Osteocyte (in vitro differentiated cells): Measurements from ENCODE around the gene SDR39U1. TPM values are rescaled to one million over a fixed set of nuclear protein-coding genes. Genes with fewer than 3 reads are reported as not detected.

Experiments
- DNase-seq: peaks from one replicate; pipeline ENCODE4 v3.0.0; 2021; ENCODE audit warnings: mixed read lengths; ENCODE audit not compliant: unreplicated experiment; ENCODE audit errors: extremely low spot score
- H3K27ac Mint-ChIP-seq: one replicate; pipeline ENCODE4 v1.8.0; 2021; ENCODE audit warnings: mild to moderate bottlenecking, mixed read lengths; ENCODE audit not compliant: unreplicated experiment
- H3K27me3 Mint-ChIP-seq: one replicate; pipeline ENCODE4 v1.8.0; 2021; ENCODE audit warnings: mixed read lengths; ENCODE audit not compliant: unreplicated experiment
- H3K36me3 Mint-ChIP-seq: one replicate; pipeline ENCODE4 v1.8.0; 2021; ENCODE audit warnings: mixed read lengths; ENCODE audit not compliant: unreplicated experiment
- H3K4me1 Mint-ChIP-seq: one replicate; pipeline ENCODE4 v1.8.0; 2021; ENCODE audit warnings: mixed read lengths; ENCODE audit not compliant: unreplicated experiment
- H3K4me3 Mint-ChIP-seq: one replicate; pipeline ENCODE4 v1.8.0; 2021; ENCODE audit warnings: mild to moderate bottlenecking, moderate library complexity, mixed read lengths; ENCODE audit not compliant: unreplicated experiment
- H3K9me3 Mint-ChIP-seq: one replicate; pipeline ENCODE4 v1.8.0; 2021; ENCODE audit warnings: mixed read lengths; ENCODE audit not compliant: unreplicated experiment
- CTCF ChIP-seq: fragments of 200-600 bp; sonication (generic); IDR thresholded peaks from 2 replicates; pipeline ENCODE4 v1.5.0; 2021; ENCODE audit warnings: antibody characterized with exemption, mild to moderate bottlenecking, moderate library complexity
- total RNA-seq: library from RNA; stranded (reverse); gene quantifications from 2 replicates; pipeline ENCODE4 v1.2.1, GENCODE V29; 2021

The SDR39U1 gene
- total RNA-seq, 1 donor from 2014 or later, result 53.9 TPM

DNA sequence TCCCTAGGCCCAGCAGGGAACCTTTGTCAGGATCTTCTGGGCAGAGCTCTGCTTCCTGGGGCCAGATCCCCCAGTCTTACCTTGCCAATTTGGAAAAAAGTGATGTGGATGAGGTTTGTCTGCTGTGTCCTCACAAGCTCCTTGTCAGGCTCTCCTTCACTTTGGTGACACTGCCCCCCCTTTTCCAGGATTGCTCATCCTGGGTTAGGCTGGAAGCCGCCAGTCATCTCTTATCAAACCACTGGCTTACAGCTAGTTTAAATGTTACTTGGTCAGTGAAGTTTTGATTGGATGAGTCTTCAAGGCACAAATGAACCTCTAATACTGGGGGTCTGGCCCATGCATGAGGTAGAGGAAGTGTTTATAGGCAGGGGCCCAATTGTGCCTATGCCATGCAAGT is 28.5 kb downstream of the SDR39U1 start:
- no peak overlapping the region for H3K4me3 Mint-ChIP-seq
- no peak for TF ChIP-seq CTCF
- H3K27me3 Mint-ChIP-seq, result peaks cover 3% of the 10 kb centered on the region
- peaks cover 26% of the 10 kb centered on the region for H3K36me3 Mint-ChIP-seq
- no peak overlapping the region for H3K27ac Mint-ChIP-seq
- no peak for DNase-seq
- H3K4me1 Mint-ChIP-seq, result no peaks in the 10 kb centered on the region
- H3K9me3 Mint-ChIP-seq, result no peaks in the 10 kb centered on the region

DNA sequence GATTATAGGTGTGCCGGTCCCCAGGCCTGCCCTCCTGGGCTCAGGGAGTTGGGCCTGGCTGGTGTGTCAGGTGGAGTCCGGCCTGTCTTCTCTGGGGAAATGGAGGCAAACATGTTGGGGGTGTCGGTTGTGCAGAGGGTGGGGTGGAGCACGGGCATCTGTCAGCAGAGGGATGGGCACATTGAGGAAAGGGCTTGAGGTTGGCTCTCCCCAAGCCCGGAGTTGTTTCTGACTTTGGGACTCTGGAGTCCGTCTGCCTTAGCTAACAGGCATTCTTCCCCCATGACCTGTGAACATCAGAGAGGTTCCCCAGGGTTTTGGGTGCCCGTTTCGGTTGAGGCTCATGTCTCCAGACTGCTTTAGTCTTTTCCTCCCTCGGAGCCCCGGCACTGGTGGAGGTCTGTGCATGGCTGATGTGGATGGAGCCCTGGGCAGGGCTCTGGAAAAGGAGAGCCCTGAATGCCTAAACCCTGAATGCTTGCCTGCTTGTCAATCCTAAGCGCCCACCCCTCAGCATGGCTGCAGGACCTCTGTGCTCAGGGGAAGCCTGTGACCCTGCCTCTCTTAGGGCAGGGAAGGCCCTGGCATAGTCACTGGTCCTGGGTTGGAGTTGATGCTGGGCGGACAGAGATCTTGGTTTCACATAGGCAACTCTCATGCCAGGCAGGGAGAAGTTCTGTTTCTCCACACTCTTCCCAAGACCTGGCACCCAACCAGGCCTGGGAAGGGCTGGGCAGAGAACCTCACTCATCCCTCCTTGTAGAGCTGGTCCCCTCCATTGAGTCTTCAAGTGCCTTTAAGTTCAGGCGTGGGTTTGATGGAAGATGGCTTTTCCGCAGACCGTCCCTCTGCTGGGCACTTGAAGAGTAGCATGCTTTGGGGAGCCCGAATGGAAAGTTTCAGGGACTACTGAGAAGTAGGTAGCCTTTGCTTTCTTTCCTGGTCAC is 30.9 kb downstream of the SDR39U1 start:
- Mint-ChIP-seq H3K4me1 (peaks cover 1% of the 10 kb centered on the region), H3K27me3 (no peaks in the 10 kb centered on the region), H3K9me3 (no peaks in the 10 kb centered on the region), H3K27ac (no peak overlapping the region), H3K36me3 (peaks cover 32% of the 10 kb centered on the region), H3K4me3 (no peak overlapping the region)
- TF ChIP-seq CTCF, result peak; percentile 73
- DNase-seq, result no peak

GRCh38 chr14:24409956-24410355 is 32.6 kb downstream of the SDR39U1 start:
- H3K4me1 Mint-ChIP-seq, result peaks cover 1% of the 10 kb centered on the region

GRCh38 chr14:24409192-24409591 is 33.4 kb downstream of the SDR39U1 start:
- Mint-ChIP-seq H3K4me1 (peaks cover 3% of the 10 kb centered on the region), H3K36me3 (peaks cover 24% of the 10 kb centered on the region), H3K27me3 (no peaks in the 10 kb centered on the region), H3K27ac (no peak overlapping the region), H3K4me3 (no peak overlapping the region), H3K9me3 (no peaks in the 10 kb centered on the region)
- TF ChIP-seq CTCF, result no peak
- no peak for DNase-seq

More at GRCh38 chr14:24409956-24410355, 32.6 kb downstream of the SDR39U1 start:
- DNase-seq, result no peak
- Mint-ChIP-seq H3K27me3 (no peaks in the 10 kb centered on the region), H3K27ac (no peak overlapping the region), H3K4me3 (no peak overlapping the region), H3K9me3 (no peaks in the 10 kb centered on the region), H3K36me3 (peaks cover 30% of the 10 kb centered on the region)
- no peak for TF ChIP-seq CTCF

DNA sequence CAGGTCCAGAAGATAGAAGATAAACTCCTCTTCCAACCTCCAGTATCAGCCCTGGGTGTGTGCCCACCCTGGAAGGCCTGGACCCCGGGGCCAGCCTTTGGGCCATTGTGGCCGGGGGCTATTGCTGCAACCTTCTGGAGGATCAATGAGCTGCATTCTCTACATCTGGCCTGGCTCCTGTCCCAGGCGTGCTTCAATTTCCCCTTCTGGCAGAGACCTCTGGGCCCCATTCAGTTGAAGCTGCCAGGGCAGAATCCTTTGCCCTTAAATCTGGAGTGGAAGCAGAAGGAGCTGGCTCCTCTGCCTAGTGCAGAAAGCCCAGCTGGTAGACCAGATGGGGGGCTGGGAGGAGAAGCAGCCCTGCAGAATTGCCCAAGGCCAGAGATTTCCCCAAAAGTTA is 33.8 kb downstream of the SDR39U1 start:
- no peak overlapping the region for H3K4me3 Mint-ChIP-seq
- no peak overlapping the region for H3K27ac Mint-ChIP-seq
- H3K27me3 Mint-ChIP-seq, result no peaks in the 10 kb centered on the region
- peaks cover 26% of the 10 kb centered on the region for H3K36me3 Mint-ChIP-seq
- H3K4me1 Mint-ChIP-seq, result peaks cover 8% of the 10 kb centered on the region
- DNase-seq, result no peak
- H3K9me3 Mint-ChIP-seq, result no peaks in the 10 kb centered on the region
- no peak for TF ChIP-seq CTCF
